ENCODE results near the gene DLGAP1. TPM values are rescaled to one million over a fixed set of nuclear protein-coding genes. Genes with fewer than 3 reads are reported as not detected.

Gene DLGAP1
- total and polyA plus RNA-seq, 2 of the 13 experiments (the other 11 are each of a cell fraction or from before 2014, with no cell fraction given), result 0.01 TPM; not detected in 1

DNA sequence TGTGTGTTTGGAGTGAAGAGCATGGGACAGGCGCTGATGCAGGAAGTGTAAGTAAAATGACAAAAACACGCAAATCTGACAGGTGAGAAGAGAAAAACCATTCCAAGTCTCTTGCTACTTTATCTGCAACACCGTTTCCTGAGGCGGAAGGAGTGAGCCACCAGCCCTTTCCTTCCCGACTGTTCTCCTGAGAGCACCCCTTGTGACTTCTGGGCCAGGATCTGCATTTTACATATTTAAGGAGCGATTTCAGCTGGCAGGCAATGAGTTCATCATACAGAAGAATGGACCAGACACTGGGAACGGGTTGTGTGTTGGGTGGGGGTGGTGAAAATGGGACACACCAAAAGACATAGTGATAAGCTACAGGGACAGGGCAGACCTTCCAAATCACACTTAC, 727.8 kb downstream of the DLGAP1 start (continued):
- TF ChIP-seq, protein P1, sequence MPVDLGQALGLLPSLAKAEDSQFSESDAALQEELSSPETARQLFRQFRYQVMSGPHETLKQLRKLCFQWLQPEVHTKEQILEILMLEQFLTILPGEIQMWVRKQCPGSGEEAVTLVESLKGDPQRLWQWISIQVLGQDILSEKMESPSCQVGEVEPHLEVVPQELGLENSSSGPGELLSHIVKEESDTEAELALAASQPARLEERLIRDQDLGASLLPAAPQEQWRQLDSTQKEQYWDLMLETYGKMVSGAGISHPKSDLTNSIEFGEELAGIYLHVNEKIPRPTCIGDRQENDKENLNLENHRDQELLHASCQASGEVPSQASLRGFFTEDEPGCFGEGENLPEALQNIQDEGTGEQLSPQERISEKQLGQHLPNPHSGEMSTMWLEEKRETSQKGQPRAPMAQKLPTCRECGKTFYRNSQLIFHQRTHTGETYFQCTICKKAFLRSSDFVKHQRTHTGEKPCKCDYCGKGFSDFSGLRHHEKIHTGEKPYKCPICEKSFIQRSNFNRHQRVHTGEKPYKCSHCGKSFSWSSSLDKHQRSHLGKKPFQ (CRISPR knock-in tag; IDR thresholded peaks at IDR 0.05; ENCODE audit: insufficient replicate concordance), result no peak
- TF ChIP-seq, protein P2, sequence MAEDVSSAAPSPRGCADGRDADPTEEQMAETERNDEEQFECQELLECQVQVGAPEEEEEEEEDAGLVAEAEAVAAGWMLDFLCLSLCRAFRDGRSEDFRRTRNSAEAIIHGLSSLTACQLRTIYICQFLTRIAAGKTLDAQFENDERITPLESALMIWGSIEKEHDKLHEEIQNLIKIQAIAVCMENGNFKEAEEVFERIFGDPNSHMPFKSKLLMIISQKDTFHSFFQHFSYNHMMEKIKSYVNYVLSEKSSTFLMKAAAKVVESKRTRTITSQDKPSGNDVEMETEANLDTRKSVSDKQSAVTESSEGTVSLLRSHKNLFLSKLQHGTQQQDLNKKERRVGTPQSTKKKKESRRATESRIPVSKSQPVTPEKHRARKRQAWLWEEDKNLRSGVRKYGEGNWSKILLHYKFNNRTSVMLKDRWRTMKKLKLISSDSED (CRISPR knock-in tag; IDR thresholded peaks at IDR 0.05), result no peak
- TF ChIP-seq ZNF256 (CRISPR knock-in tag; conservative IDR thresholded peaks at IDR 0.05) (no peak), RBM22 (optimal IDR thresholded peaks at IDR 0.05; ENCODE audit: low read length) (no peak), ZNF781 (CRISPR knock-in tag; IDR thresholded peaks at IDR 0.05; ENCODE audit: borderline replicate concordance, not compliant biosample characterization) (no peak)
- TF ChIP-seq, protein P3, sequence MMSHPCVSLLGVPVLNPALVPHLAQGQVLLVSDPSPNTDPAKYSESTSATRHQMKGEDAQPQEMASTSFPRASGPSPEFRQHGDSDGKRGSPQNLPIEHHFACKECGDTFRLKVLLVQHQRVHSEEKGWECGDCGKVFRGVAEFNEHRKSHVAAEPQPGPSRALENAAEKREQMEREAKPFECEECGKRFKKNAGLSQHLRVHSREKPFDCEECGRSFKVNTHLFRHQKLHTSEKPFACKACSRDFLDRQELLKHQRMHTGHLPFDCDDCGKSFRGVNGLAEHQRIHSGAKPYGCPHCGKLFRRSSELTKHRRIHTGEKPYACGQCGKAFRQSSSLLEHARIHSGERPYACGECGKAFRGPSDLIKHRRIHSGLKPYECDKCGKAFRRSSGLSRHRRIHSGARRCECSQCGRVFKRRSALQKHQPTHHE (CRISPR knock-in tag; IDR thresholded peaks at IDR 0.05; ENCODE audit: borderline replicate concordance), result no peak

DNA sequence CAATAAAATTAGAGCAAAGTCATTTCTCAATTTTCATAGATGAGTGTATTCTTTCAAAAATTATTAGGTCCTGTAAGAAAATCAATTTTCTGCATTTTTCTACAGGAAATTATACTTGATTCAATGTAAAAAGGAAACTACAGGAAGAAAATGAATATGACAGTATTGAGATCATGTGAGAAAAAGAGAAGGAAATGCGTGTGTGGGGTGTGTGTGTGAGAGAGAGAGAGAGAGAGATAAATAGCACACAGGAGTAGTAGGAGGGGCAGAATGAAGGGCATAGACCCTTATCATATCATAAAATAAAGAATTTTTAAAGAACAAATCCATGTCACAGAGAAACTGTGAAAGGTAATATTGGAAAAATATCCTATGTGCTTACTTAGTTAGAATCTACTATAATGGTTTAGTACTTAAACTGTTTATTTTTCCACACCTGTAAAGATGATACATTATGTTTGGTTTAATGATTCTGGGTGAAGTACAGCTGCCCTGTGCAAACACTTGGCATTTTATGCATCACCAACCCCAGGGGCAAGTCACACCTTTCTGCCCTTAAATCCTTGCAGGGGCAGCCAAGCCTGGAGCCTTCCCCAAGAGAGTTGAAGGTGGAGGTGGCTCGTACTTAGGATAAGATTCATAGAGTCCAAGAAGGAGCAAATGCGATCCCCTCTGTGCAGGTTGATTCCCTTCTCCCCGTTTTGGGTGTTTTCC, 728.7 kb downstream of the DLGAP1 start:
- Histone ChIP-seq H2AFZ (ENCODE audit: low read length) (no peak overlapping the region), H3K4me1 (ENCODE audit: insufficient read depth, low read length) (peaks cover 39% of the 10 kb centered on the region), H3K27me3 (ENCODE audit: control insufficient read depth in 1 of 2, insufficient read depth in 2 of 2, low read length in 2 of 2) (peaks cover 0 to 14% of the 10 kb centered on the region in 2 experiments; a peak in 2 of 5 replicates), H3K36me3 (replicated peaks in 1 of 2; ENCODE audit: control insufficient read depth in 1 of 2, insufficient read depth in 2 of 2, low read length in 2 of 2) (no peaks in the 10 kb centered on the region), H3K27ac (ENCODE audit: extremely low read length, insufficient read depth, low read length) (no peak overlapping the region), H3K79me2 (ENCODE audit: insufficient read depth, low read length) (no peaks in the 10 kb centered on the region), H3K4me3 (replicated peaks in 1 of 3; ENCODE audit: insufficient read depth in 1 of 3, low read depth in 2 of 3, low read length in 3 of 3) (no peak overlapping the region), H3K9ac (ENCODE audit: insufficient read depth, low read depth, low read length) (no peak overlapping the region), H3K9me3 (ENCODE audit: low read length) (no peaks in the 10 kb centered on the region), H4K20me1 (ENCODE audit: insufficient read depth, low read length) (no peaks in the 10 kb centered on the region), H3K4me2 (ENCODE audit: low read depth, low read length) (no peak overlapping the region)
- no TSS peak for BruUV-seq (replicated peaks)
- in situ Hi-C loops (cut with HindIII; ENCODE audit: extremely low pct_ligation_motif_present, low pct_unique_long_range_greater_than_20kb), result no loop called here
- no peak for DNase-seq (ENCODE audit: low spot score)
- TF ChIP-seq, protein P4, sequence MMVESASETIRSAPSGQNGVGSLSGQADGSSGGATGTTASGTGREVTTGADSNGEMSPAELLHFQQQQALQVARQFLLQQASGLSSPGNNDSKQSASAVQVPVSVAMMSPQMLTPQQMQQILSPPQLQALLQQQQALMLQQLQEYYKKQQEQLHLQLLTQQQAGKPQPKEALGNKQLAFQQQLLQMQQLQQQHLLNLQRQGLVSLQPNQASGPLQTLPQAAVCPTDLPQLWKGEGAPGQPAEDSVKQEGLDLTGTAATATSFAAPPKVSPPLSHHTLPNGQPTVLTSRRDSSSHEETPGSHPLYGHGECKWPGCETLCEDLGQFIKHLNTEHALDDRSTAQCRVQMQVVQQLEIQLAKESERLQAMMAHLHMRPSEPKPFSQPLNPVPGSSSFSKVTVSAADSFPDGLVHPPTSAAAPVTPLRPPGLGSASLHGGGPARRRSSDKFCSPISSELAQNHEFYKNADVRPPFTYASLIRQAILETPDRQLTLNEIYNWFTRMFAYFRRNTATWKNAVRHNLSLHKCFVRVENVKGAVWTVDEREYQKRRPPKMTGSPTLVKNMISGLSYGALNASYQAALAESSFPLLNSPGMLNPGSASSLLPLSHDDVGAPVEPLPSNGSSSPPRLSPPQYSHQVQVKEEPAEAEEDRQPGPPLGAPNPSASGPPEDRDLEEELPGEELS (CRISPR knock-in tag; IDR thresholded peaks at IDR 0.05), result no peak
- no peak for TF ChIP-seq ZNF367 (CRISPR knock-in tag; IDR thresholded peaks at IDR 0.05; ENCODE audit: borderline replicate concordance)
- TF ChIP-seq HIVEP1 (CRISPR knock-in tag; IDR thresholded peaks at IDR 0.05), result no peak
- no peak for TF ChIP-seq ZNF761 (CRISPR knock-in tag; conservative IDR thresholded peaks at IDR 0.05)
- TF ChIP-seq MIXL1 (CRISPR knock-in tag; IDR thresholded peaks at IDR 0.05), result no peak
- TF ChIP-seq ZNF441 (CRISPR knock-in tag; IDR thresholded peaks at IDR 0.05; ENCODE audit: borderline replicate concordance), result no peak
- POLR2A ChIA-PET, result no interaction called here
- WGBS (ENCODE audit: low lambda C conversion rate), result 18% methylated on average over 4 of the region's 4 CpGs
- ATAC-seq, result no peak
- FAIRE-seq, result no peak
- CTCF ChIA-PET (ENCODE audit: low intra/inter-chr PET ratio, low total read pairs), result no interaction called here
- intact Hi-C loops (cut with micrococcal nuclease; ENCODE audit: unreplicated experiment), result no loop called here

Measured in HepG2 (cell line).